Measurements from ENCODE around the gene MLXIP.

Gene MLXIP

GRCh38 chr12:122061253-122061652, 17.3 kb upstream of the MLXIP start:
- no peak for DNase-seq
- Histone ChIP-seq H3K79me1 (ENCODE audit: low read length) (no peaks in the 10 kb centered on the region), H3K27me3 (ENCODE audit: insufficient read depth, low read length, poor library complexity) (no peaks in the 10 kb centered on the region), H3K56ac (ENCODE audit: low read length) (no peak overlapping the region), H2BK120ac (ENCODE audit: low read depth, low read length) (no peak overlapping the region), H3K27ac (ENCODE audit: low read depth, low read length) (no peak overlapping the region), H3K4me1 (ENCODE audit: control insufficient read depth, low read depth, low read length) (peaks cover 11% of the 10 kb centered on the region), H3K4me3 (ENCODE audit: low read length) (no peak overlapping the region), H3K4ac (ENCODE audit: low read depth, low read length) (no peak overlapping the region), H4K5ac (ENCODE audit: low read length) (no peak overlapping the region), H2BK15ac (replicated peaks; ENCODE audit: low read depth) (no peak overlapping the region), H3K23ac (ENCODE audit: low read length) (no peak overlapping the region), H3K9ac (ENCODE audit: low read length) (no peak overlapping the region), H4K8ac (ENCODE audit: low read depth, low read length) (no peak overlapping the region), H2AK5ac (ENCODE audit: low read length) (no peak overlapping the region), H3K79me2 (ENCODE audit: control insufficient read depth, insufficient read depth, low read length) (no peaks in the 10 kb centered on the region), H3K4me2 (ENCODE audit: low read length) (no peak overlapping the region), H2BK5ac (ENCODE audit: low read length) (no peak overlapping the region), H3K18ac (ENCODE audit: low read length) (no peak overlapping the region), H3K36me3 (ENCODE audit: control insufficient read depth, insufficient read depth, low read length) (peaks cover 2% of the 10 kb centered on the region)
- no CpG with 5 or more reads among the region's 23 CpGs for WGBS (ENCODE audit: extremely low coverage, insufficient coverage, low lambda C conversion rate)

- Histone ChIP-seq H2BK5ac (ENCODE audit: low read length) (peak overlapping the region; percentile 83), H3K4me1 (ENCODE audit: control insufficient read depth, low read depth, low read length) (peaks cover 11% of the 10 kb centered on the region), H2AK5ac (ENCODE audit: low read length) (peak overlapping the region; percentile 83), H3K18ac (ENCODE audit: low read length) (peak overlapping the region; percentile 3), H3K56ac (ENCODE audit: low read length) (peak overlapping the region; percentile 86), H3K9ac (ENCODE audit: low read length) (peak overlapping the region; percentile 51), H3K23ac (ENCODE audit: low read length) (no peak overlapping the region), H3K36me3 (ENCODE audit: control insufficient read depth, insufficient read depth, low read length) (no peaks in the 10 kb centered on the region), H3K79me1 (ENCODE audit: low read length) (no peaks in the 10 kb centered on the region), H3K4me3 (ENCODE audit: low read length) (no peak overlapping the region), H3K27ac (ENCODE audit: low read depth, low read length) (peak overlapping the region; percentile 73), H4K8ac (ENCODE audit: low read depth, low read length) (no peak overlapping the region), H3K4me2 (ENCODE audit: low read length) (no peak overlapping the region), H3K27me3 (ENCODE audit: insufficient read depth, low read length, poor library complexity) (no peaks in the 10 kb centered on the region), H2BK15ac (replicated peaks; ENCODE audit: low read depth) (no peak overlapping the region), H3K79me2 (ENCODE audit: control insufficient read depth, insufficient read depth, low read length) (no peaks in the 10 kb centered on the region), H2BK120ac (ENCODE audit: low read depth, low read length) (no peak overlapping the region), H3K4ac (ENCODE audit: low read depth, low read length) (no peak overlapping the region), H4K5ac (ENCODE audit: low read length) (peak overlapping the region; percentile 95)
- WGBS (ENCODE audit: extremely low coverage, insufficient coverage, low lambda C conversion rate): no CpG with 5 or more reads among the region's 19 CpGs
- DNase-seq: peak; percentile 95
Observed at GRCh38 chr12:122062832-122063693, 15.5 kb upstream of the MLXIP start.

- H4K8ac ChIP-seq (ENCODE audit: low read depth, low read length): no peak overlapping the region
- no peak overlapping the region for H3K23ac ChIP-seq (ENCODE audit: low read length)
- H2BK120ac ChIP-seq (ENCODE audit: low read depth, low read length): peak overlapping the region; percentile 10
- H3K18ac ChIP-seq (ENCODE audit: low read length): peak overlapping the region; percentile 42
- no peaks in the 10 kb centered on the region for H3K27me3 ChIP-seq (ENCODE audit: insufficient read depth, low read length, poor library complexity)
- H3K36me3 ChIP-seq (ENCODE audit: control insufficient read depth, insufficient read depth, low read length): no peaks in the 10 kb centered on the region
- no peaks in the 10 kb centered on the region for H3K79me1 ChIP-seq (ENCODE audit: low read length)
- H3K4me1 ChIP-seq (ENCODE audit: control insufficient read depth, low read depth, low read length): peaks cover 11% of the 10 kb centered on the region
- no peaks in the 10 kb centered on the region for H3K79me2 ChIP-seq (ENCODE audit: control insufficient read depth, insufficient read depth, low read length)
- WGBS (ENCODE audit: extremely low coverage, insufficient coverage, low lambda C conversion rate): no CpG with 5 or more reads among the region's 6 CpGs
- H3K4me2 ChIP-seq (ENCODE audit: low read length): no peak overlapping the region
- H3K27ac ChIP-seq (ENCODE audit: low read depth, low read length): peak overlapping the region; percentile 73
- no peak overlapping the region for H3K4me3 ChIP-seq (ENCODE audit: low read length)
- DNase-seq: no peak
- H3K4ac ChIP-seq (ENCODE audit: low read depth, low read length): no peak overlapping the region
- H2BK15ac ChIP-seq (replicated peaks; ENCODE audit: low read depth): no peak overlapping the region
- H3K9ac ChIP-seq (ENCODE audit: low read length): peak overlapping the region; percentile 51
- H3K56ac ChIP-seq (ENCODE audit: low read length): peak overlapping the region; percentile 86
- H2AK5ac ChIP-seq (ENCODE audit: low read length): peak overlapping the region; percentile 83
- peak overlapping the region; percentile 76 for H2BK5ac ChIP-seq (ENCODE audit: low read length)
- peak overlapping the region; percentile 95 for H4K5ac ChIP-seq (ENCODE audit: low read length)
Observed at GRCh38 chr12:122063694-122064024, 14.9 kb upstream of the MLXIP start.

GRCh38 chr12:122064025-122064777, 14.4 kb upstream of the MLXIP start:
- Histone ChIP-seq H3K79me1 (ENCODE audit: low read length) (no peaks in the 10 kb centered on the region), H4K5ac (ENCODE audit: low read length) (peak overlapping the region; percentile 95), H3K79me2 (ENCODE audit: control insufficient read depth, insufficient read depth, low read length) (no peaks in the 10 kb centered on the region), H2BK5ac (ENCODE audit: low read length) (peak overlapping the region; percentile 76), H3K4ac (ENCODE audit: low read depth, low read length) (peak overlapping the region; percentile 66), H3K18ac (ENCODE audit: low read length) (peak overlapping the region; percentile 42), H4K8ac (ENCODE audit: low read depth, low read length) (no peak overlapping the region), H2AK5ac (ENCODE audit: low read length) (peak overlapping the region; percentile 83), H3K4me3 (ENCODE audit: low read length) (no peak overlapping the region), H3K56ac (ENCODE audit: low read length) (peak overlapping the region; percentile 86), H3K27me3 (ENCODE audit: insufficient read depth, low read length, poor library complexity) (no peaks in the 10 kb centered on the region), H3K4me2 (ENCODE audit: low read length) (peak overlapping the region; percentile 6), H3K9ac (ENCODE audit: low read length) (peak overlapping the region; percentile 51), H2BK120ac (ENCODE audit: low read depth, low read length) (no peak overlapping the region), H3K27ac (ENCODE audit: low read depth, low read length) (peak overlapping the region; percentile 73), H3K36me3 (ENCODE audit: control insufficient read depth, insufficient read depth, low read length) (no peaks in the 10 kb centered on the region), H2BK15ac (replicated peaks; ENCODE audit: low read depth) (no peak overlapping the region), H3K4me1 (ENCODE audit: control insufficient read depth, low read depth, low read length) (peaks cover 11% of the 10 kb centered on the region), H3K23ac (ENCODE audit: low read length) (no peak overlapping the region)
- no CpG with 5 or more reads among the region's 14 CpGs for WGBS (ENCODE audit: extremely low coverage, insufficient coverage, low lambda C conversion rate)
- peak; percentile 99 for DNase-seq

GRCh38 chr12:122064780-122065588, 13.6 kb upstream of the MLXIP start:
- Histone ChIP-seq H3K36me3 (ENCODE audit: control insufficient read depth, insufficient read depth, low read length) (no peaks in the 10 kb centered on the region), H3K27me3 (ENCODE audit: insufficient read depth, low read length, poor library complexity) (no peaks in the 10 kb centered on the region), H3K56ac (ENCODE audit: low read length) (peak overlapping the region; percentile 59), H4K5ac (ENCODE audit: low read length) (no peak overlapping the region), H2BK120ac (ENCODE audit: low read depth, low read length) (no peak overlapping the region), H4K8ac (ENCODE audit: low read depth, low read length) (no peak overlapping the region), H2BK15ac (replicated peaks; ENCODE audit: low read depth) (no peak overlapping the region), H3K4ac (ENCODE audit: low read depth, low read length) (peak overlapping the region; percentile 66), H3K4me1 (ENCODE audit: control insufficient read depth, low read depth, low read length) (peaks cover 11% of the 10 kb centered on the region), H3K23ac (ENCODE audit: low read length) (no peak overlapping the region), H3K79me1 (ENCODE audit: low read length) (no peaks in the 10 kb centered on the region), H3K9ac (ENCODE audit: low read length) (no peak overlapping the region), H3K27ac (ENCODE audit: low read depth, low read length) (no peak overlapping the region), H3K4me2 (ENCODE audit: low read length) (no peak overlapping the region), H2BK5ac (ENCODE audit: low read length) (no peak overlapping the region), H3K18ac (ENCODE audit: low read length) (no peak overlapping the region), H2AK5ac (ENCODE audit: low read length) (no peak overlapping the region), H3K4me3 (ENCODE audit: low read length) (no peak overlapping the region), H3K79me2 (ENCODE audit: control insufficient read depth, insufficient read depth, low read length) (no peaks in the 10 kb centered on the region)
- peak; percentile 73 for DNase-seq
- WGBS (ENCODE audit: extremely low coverage, insufficient coverage, low lambda C conversion rate): no CpG with 5 or more reads among the region's 16 CpGs

Data from mesendoderm (in vitro differentiated cells).